BJ (cell line): ENCODE data around the gene SNX19. TPM values are rescaled to one million over a fixed set of nuclear protein-coding genes. Genes with fewer than 3 reads are reported as not detected.
"Not testable (repeated sequence)": the region's sequence is repeated elsewhere in the genome, so short reads cannot be mapped to it uniquely, and the experiment has no call there.

ENCODE experiments used
- CTCF ChIA-PET: fragments of 350-600 bp; formaldehyde crosslinking; extraction: SDS; loops from one replicate; lab custom pipeline; 2021; ENCODE audit warnings: antibody characterized with exemption, inconsistent platforms; lab: Yijun Ruan, JAX
- POLR2A ChIA-PET: fragments of 300-600 bp; sonication (Branson Sonifier 250); formaldehyde crosslinking; extraction: SDS; loops from one replicate; lab custom pipeline; 2021; ENCODE audit warnings: antibody characterized with exemption; lab: Charles Lee
- DNase-seq: peaks from one replicate; pipeline ENCODE4 v3.0.0-alpha.2; 2011; ENCODE audit warnings: low read depth
- H3K27me3 ChIP-seq: 2 replicates; pipeline ENCODE4 v1.6.0; 2011; ENCODE audit warnings: low read length; ENCODE audit not compliant: control insufficient read depth, insufficient read depth
- H3K36me3 ChIP-seq: 2 replicates; pipeline ENCODE4 v1.5.1; 2011; ENCODE audit warnings: low read length; ENCODE audit not compliant: control insufficient read depth, insufficient read depth
- H3K4me3 ChIP-seq: 2 replicates; pipeline ENCODE4 v1.5.1; 2011; ENCODE audit warnings: low read depth, mild to moderate bottlenecking, control low read depth, low read length
- polyA plus RNA-seq: library from polyadenylated mRNA; depleted of rRNA; stranded (reverse); fragments of >200 nt; gene quantifications from 2 replicates; pipeline ENCODE4 v1.2.3, GENCODE V29; 2011
- TF ChIP-seq, protein P1 (sequence below): IDR thresholded peaks from 2 replicates; pipeline ENCODE4 v1.5.1; 2011; ENCODE audit warnings: low read depth, mild to moderate bottlenecking, control low read depth, inconsistent platforms, low read length, moderate library complexity; ENCODE audit not compliant: insufficient read depth

Gene SNX19
- polyA plus RNA-seq, 1 experiment, result 99.9 TPM

DNA sequence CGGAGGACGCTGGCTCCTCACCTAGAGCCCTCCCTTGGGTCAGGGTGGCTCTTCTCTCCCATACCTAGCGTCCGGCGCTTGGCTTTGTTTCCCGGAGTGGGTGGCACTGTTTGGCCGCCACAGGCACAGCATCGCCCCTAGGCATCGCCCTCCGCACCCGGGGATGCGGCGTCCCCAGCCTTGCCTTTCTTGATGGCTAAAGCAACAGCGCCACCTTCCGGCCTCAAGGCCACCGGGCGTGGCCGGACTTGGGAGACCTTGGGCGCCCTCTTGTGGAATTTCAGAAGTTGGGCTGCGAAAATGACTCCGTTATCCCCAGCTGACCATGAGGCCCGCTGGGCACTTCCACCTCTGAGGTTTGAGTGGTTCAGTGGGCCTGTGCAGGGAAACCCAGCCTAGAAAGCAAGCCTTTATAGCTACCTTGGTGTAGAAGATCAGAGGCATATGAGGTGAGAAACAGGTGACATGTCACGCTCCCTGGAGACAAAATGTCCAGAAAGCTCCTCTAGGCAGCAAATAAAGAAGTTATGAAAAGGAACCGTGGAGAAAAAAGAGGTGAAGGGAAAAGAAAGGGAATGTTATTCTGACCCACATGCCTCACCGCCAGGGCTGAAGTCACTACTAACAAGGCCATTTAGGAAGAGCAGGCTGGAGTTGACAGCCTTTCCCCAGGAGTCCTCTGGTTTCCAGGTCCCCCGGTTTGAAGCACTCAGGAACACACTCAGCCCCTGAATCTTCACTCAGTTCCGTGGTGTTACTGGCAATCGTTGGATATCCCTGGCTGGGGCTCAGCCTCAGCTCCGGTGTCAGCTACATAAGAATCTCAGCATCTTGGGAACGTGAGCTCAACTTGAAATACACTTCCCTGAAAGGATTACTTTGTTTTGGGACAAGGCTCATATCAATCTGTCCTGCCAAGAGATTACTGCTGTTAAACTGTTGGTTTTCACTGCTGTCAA, 54.1 kb downstream of the SNX19 start:
- no peak for DNase-seq
- Histone ChIP-seq H3K27me3 (no peaks in the 10 kb centered on the region), H3K36me3 (no peaks in the 10 kb centered on the region), H3K4me3 (no peak overlapping the region)
- ChIA-PET POLR2A (no interaction called here), CTCF (interaction anchor here (0.6 to 16.9 kb wide), 87 partner anchors 9 to 1073 kb away, joined by 3 to 421 read pairs (median 5); partner anchors contain the start of genes ADAMTS15, ADAMTS8 and SNX19)
- TF ChIP-seq, protein P1, sequence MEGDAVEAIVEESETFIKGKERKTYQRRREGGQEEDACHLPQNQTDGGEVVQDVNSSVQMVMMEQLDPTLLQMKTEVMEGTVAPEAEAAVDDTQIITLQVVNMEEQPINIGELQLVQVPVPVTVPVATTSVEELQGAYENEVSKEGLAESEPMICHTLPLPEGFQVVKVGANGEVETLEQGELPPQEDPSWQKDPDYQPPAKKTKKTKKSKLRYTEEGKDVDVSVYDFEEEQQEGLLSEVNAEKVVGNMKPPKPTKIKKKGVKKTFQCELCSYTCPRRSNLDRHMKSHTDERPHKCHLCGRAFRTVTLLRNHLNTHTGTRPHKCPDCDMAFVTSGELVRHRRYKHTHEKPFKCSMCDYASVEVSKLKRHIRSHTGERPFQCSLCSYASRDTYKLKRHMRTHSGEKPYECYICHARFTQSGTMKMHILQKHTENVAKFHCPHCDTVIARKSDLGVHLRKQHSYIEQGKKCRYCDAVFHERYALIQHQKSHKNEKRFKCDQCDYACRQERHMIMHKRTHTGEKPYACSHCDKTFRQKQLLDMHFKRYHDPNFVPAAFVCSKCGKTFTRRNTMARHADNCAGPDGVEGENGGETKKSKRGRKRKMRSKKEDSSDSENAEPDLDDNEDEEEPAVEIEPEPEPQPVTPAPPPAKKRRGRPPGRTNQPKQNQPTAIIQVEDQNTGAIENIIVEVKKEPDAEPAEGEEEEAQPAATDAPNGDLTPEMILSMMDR, result peak; percentile 99

- CTCF ChIA-PET, result interaction anchor here (0.6 to 16.9 kb wide), 33 partner anchors 9 to 649 kb away, joined by 3 to 421 read pairs (median 8); partner anchors contain the start of genes ADAMTS15 and ADAMTS8
- TF ChIP-seq, protein P1, result no peak
- H3K27me3 ChIP-seq, result no peaks in the 10 kb centered on the region
- no peaks in the 10 kb centered on the region for H3K36me3 ChIP-seq
- DNase-seq, result no peak
- H3K4me3 ChIP-seq, result no peak overlapping the region
- POLR2A ChIA-PET, result no interaction called here
Observed at GRCh38 chr11:130861283-130861682, 55.0 kb downstream of the SNX19 start.

GRCh38 chr11:130859886-130860285, 56.4 kb downstream of the SNX19 start:
- ChIA-PET POLR2A (interaction anchor here (0.7 kb wide), 2 partner anchors 29 to 344 kb away, joined by 3 to 4 read pairs; no protein-coding TSS in a partner anchor), CTCF (interaction anchor here (0.7 to 16.9 kb wide), 6 partner anchors 14 to 425 kb away, joined by 3 to 421 read pairs (median 4); partner anchors contain the start of gene ADAMTS8)
- Histone ChIP-seq H3K27me3 (no peaks in the 10 kb centered on the region), H3K4me3 (no peak overlapping the region), H3K36me3 (no peaks in the 10 kb centered on the region)
- TF ChIP-seq, protein P1, result no peak
- no peak for DNase-seq

- no peaks in the 10 kb centered on the region for H3K36me3 ChIP-seq
- DNase-seq, result no peak
- H3K4me3 ChIP-seq, result no peak overlapping the region
- TF ChIP-seq, protein P1, result no peak
- ChIA-PET POLR2A (interaction anchor here (0.6 kb wide), 1 partner anchor 475 kb away, joined by 3 read pairs; no protein-coding TSS in a partner anchor), CTCF (interaction anchor here (1.7 to 16.9 kb wide), 4 partner anchors 30 to 424 kb away, joined by 5 to 421 read pairs (median 6); partner anchors contain the start of gene ADAMTS8)
- no peaks in the 10 kb centered on the region for H3K27me3 ChIP-seq
Observed at GRCh38 chr11:130858215-130858614, 58.1 kb downstream of the SNX19 start.

DNA sequence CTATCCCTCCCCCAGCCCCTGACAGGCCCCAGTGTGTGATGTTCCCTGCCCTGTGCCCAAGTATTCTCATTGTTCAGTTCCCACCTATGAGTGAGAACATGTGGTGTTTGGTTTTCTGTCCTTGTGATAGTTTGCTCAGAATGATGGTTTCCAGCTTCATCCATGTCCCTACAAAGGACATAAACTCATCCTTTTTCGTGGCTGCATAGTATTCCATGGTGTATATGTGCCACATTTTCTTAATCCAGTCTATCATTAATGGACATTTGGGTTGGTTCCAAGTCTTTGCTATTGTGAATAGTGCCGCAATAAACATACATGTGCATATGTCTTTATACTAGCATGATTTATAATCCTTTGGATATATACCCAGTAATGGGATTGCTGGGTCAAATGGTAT, 60.6 kb downstream of the SNX19 start:
- H3K36me3 ChIP-seq, DNase-seq, H3K27me3 ChIP-seq, POLR2A ChIA-PET, H3K4me3 ChIP-seq, CTCF ChIA-PET: not testable (repeated sequence)
